ENCODE results near the gene PIP4K2A.

- TF ChIP-seq CTCF (IDR thresholded peaks at IDR 0.05): no peak
- no peak for TF ChIP-seq ZFX (IDR thresholded peaks at IDR 0.05; ENCODE audit: borderline replicate concordance)
Measured at GRCh38 chr10:22501413-22501812, 213.0 kb downstream of the PIP4K2A start.

All from 22Rv1 (cell line).